Measurements from ENCODE around the gene RAB8B. TPM values are rescaled to one million over a fixed set of nuclear protein-coding genes. Genes with fewer than 3 reads are reported as not detected.

The RAB8B gene
- total RNA-seq, 8 experiments from 2014 or later, result 24.6 to 58.4 (median 39.7) TPM

DNA sequence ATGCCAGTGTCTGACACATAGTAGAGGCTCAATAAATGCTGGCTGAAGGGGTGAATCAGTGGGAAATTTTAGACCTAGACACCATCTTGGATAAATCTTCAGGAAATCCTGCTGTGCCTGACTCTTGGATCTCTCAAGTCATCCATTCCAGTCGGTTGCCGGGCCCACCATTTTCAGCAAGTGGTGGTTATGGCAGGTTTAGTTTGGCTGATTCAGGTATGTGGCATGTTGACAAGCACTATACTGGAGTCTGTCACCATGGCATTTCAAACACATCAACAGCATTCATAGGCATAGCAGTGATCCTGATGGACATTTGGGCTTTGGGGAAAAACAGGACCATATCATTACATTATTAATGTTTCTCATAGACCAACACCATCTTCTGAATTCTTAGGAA lies 62.3 kb downstream of the RAB8B start:
- no peak for ATAC-seq (replicated peaks in 6 of 8)
- Histone ChIP-seq H3K4me1 (replicated peaks in 1 of 2) (peaks cover 10 to 19% of the 10 kb centered on the region in 2 donors), H3K4me3 (no peak overlapping the region), H3K27ac (no peak overlapping the region)
- in situ Hi-C loops (cut with MboI; ENCODE audit: low pct_unique_long_range_greater_than_20kb in 2 of 9, low sequenced_read_pairs in 9 of 9, unreplicated experiment in 9 of 9), result loop anchor here in 1 of 9 experiments (25.0 kb wide), 1 partner anchor 89 kb away; the partner anchor contains the start of gene RPS27L
- WGBS, 10 experiments, result 75 to 100% (median 97%) methylated on average over 1 to 2 of the region's 2 CpGs; no CpG with 5 or more reads in 2 of the 10 experiments

DNA sequence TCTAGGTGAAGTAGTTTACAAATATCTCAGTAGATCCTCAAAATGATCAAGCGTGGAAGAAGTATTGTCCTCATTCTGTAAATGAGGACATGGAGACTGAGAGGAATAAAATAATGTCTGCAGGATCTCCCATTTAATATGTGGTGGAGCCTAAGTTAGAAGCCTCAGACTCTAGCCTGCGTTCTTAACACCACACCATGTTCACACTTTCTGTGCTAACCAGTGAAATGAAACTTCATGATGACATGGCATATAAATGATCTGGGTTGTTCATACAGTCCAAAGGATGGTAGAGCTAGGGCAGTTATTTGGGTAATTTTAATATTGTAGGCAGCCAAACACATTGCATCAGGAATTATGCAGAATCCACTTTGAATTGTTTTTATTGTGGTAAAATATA lies 62.9 kb downstream of the RAB8B start:
- Histone ChIP-seq H3K4me1 (replicated peaks in 1 of 2) (peaks cover 16 to 24% of the 10 kb centered on the region in 2 donors), H3K4me3 (no peak overlapping the region), H3K27ac (no peak overlapping the region)
- no peak for ATAC-seq (replicated peaks in 6 of 8)
- in situ Hi-C loops (cut with MboI; ENCODE audit: low pct_unique_long_range_greater_than_20kb in 2 of 9, low sequenced_read_pairs in 9 of 9, unreplicated experiment in 9 of 9), result loop anchor here in 1 of 9 experiments (25.0 kb wide), 1 partner anchor 90 kb away; the partner anchor contains the start of gene RPS27L
- 85 to 100% (median 100%) methylated on average over 1 to 2 of the region's 2 CpGs; no CpG with 5 or more reads in 1 of the 10 experiments for WGBS, 10 experiments

DNA sequence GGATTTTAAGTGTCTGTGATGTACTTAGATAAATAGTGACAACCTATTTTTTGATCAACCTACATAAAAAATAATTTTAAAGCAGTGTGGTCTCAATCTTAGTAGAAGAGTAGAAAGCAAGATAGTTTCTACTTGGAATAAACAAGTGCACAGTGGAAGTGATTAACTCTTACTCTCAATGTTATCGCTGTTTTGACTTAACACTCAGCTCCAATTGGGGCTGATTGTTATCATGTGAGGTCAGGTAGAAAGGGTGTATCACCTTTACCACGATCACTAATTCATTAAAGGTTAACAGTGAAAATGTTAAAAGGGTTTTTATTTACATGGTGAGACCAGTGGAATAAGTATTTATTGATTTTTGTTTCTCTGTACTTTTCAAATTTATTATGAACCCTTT lies 65.6 kb downstream of the RAB8B start:
- 50 to 100% (median 92%) methylated on average over 1 to 2 of the region's 2 CpGs; no CpG with 5 or more reads in 1 of the 10 experiments for WGBS, 10 experiments
- Histone ChIP-seq H3K27ac (no peak overlapping the region), H3K4me3 (no peak overlapping the region), H3K4me1 (replicated peaks in 1 of 2) (peaks cover 16 to 25% of the 10 kb centered on the region in 2 donors)
- in situ Hi-C loops (cut with MboI; ENCODE audit: low pct_unique_long_range_greater_than_20kb in 2 of 9, low sequenced_read_pairs in 9 of 9, unreplicated experiment in 9 of 9), result loop anchor here in 1 of 9 experiments (25.0 kb wide), 1 partner anchor 93 kb away; the partner anchor contains the start of gene RPS27L
- no peak for ATAC-seq (replicated peaks in 6 of 8)

DNA sequence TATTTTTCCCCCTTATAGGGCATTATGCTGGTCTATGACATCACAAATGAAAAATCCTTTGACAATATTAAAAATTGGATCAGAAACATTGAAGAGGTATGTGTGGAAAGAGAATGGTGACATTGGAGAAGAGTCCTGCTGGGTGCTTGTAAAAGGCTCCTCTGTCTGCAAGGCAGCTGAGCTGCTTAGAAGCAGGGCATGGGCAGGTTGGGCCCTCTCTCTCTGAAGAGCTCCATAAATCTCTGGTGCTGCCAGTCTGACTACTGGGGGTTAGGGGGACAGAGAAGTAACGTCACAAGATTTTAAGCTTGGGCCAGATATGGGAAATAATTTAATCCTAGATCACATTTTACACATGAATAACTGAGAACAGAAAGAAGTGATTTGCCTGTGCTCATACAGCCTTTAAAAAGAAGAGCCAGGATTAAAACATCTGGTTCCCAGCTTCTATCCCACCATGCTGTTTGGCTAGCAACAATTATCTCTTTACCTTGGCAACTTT lies 66.1 kb downstream of the RAB8B start:
- 0 to 63% (median 14%) methylated on average over 1 of the region's 1 CpG; no CpG with 5 or more reads in 4 of the 10 experiments for WGBS, 10 experiments
- Histone ChIP-seq H3K4me3 (no peak overlapping the region), H3K27ac (peak overlapping the region; percentile 49 to 64), H3K4me1 (replicated peaks in 1 of 2) (peaks cover 16 to 25% of the 10 kb centered on the region in 2 donors)
- peak in 6 of 8 experiments; percentile 55 to 69 (median 61) for ATAC-seq (replicated peaks in 6 of 8)
- in situ Hi-C loops (cut with MboI; ENCODE audit: low pct_unique_long_range_greater_than_20kb in 2 of 9, low sequenced_read_pairs in 9 of 9, unreplicated experiment in 9 of 9), result loop anchor here in 1 of 9 experiments (25.0 kb wide), 1 partner anchor 93 kb away; the partner anchor contains the start of gene RPS27L

DNA sequence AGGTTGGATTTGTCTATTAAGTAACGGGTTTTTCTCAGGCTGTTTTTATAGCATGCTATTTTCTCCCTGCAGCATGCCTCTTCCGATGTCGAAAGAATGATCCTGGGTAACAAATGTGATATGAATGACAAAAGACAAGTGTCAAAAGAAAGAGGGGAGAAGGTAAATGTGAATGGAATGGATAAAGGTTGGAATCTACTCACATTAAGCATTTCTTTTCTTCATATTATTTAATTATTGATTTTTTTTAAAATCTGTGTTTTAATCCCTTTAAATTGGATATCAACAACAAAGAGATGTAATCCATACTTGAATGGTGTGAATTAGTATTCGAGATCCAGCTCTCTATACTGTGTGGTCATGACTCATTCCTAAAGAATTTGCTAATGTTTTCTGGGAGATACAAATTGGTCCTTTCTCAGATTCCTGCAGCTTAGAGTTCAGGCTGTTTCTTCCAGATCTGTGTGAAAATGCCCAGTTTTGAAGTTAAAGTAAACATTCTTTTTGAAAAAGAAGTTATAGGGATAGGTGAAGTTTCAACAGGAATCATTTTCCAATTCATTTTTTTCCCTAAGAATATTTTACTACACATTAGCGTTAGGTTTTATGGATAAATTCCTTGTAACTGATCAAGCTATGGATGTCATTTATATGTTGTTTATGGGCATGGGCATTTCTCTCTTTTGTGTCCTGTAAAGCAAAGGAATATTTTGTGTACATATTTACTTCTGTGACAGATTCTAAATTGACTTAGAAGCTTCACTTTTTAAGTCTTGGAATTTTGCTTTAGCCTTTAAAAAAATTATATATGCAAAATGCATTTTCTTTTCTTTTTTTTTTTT lies 67.2 kb downstream of the RAB8B start:
- peaks cover 16 to 25% of the 10 kb centered on the region in 2 donors for H3K4me1 ChIP-seq (replicated peaks in 1 of 2)
- H3K27ac ChIP-seq, result peak overlapping the region; percentile 49 to 64
- in situ Hi-C loops (cut with MboI; ENCODE audit: low pct_unique_long_range_greater_than_20kb in 2 of 9, low sequenced_read_pairs in 9 of 9, unreplicated experiment in 9 of 9), result loop anchor here in 1 of 9 experiments (25.0 kb wide), 1 partner anchor 94 kb away; the partner anchor contains the start of gene RPS27L
- H3K4me3 ChIP-seq, result no peak overlapping the region
- WGBS, 10 experiments, result 0 to 25% (median 4%) methylated on average over 3 to 5 of the region's 5 CpGs
- peak; percentile 81 to 97 (median 93) for ATAC-seq (replicated peaks in 6 of 8)

DNA sequence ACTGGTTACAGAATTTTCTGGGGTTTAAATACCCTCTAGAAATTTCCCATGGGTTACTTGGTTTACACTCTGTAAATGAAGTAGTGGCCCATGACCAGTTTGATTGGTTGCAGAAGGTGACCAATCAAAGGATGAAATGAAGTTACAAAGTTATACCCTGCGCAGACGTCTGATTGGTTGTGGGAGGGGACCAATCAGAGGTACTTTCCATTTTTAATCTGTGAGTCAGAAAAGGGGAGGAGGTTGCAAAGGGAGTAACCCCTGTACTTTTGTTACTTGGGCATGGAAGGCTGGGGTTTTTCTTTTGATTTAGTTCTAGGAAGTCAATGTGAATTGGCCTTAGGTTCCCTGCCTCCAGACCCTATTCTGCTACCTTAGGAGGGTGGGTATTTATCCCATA lies 69.3 kb downstream of the RAB8B start:
- WGBS, 10 experiments, result 100% methylated on average over 2 of the region's 2 CpGs; no CpG with 5 or more reads in 9 of the 10 experiments
- ATAC-seq (replicated peaks in 6 of 8), result peak in 2 of 8 experiments; percentile 28 to 36
- Histone ChIP-seq H3K4me1 (replicated peaks in 1 of 2) (peaks cover 16 to 25% of the 10 kb centered on the region in 2 donors), H3K4me3 (no peak overlapping the region), H3K27ac (no peak overlapping the region)
- in situ Hi-C loops (cut with MboI; ENCODE audit: low pct_unique_long_range_greater_than_20kb in 2 of 9, low sequenced_read_pairs in 9 of 9, unreplicated experiment in 9 of 9), result loop anchor here in 1 of 9 experiments (25.0 kb wide), 1 partner anchor 96 kb away; the partner anchor contains the start of gene RPS27L

DNA sequence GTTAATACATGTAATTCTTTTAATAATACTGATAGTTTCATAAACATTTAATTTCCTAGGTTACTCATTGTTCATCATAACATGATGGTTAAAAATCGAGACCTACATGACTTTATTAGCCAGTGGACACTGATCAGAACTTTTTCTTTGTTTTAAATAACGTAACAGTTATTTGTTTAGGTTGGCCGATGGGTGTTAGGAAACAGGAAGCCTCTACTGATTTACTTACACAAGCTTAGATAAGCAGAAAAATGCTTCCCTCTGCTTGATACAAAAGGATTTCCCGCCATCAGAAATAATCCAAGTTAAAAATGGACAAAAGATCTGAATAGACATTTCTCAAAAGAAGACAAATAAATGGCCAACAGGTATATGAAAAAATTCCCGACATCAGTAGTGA lies 71.4 kb downstream of the RAB8B start:
- peaks cover 11 to 14% of the 10 kb centered on the region in 2 donors for H3K4me1 ChIP-seq (replicated peaks in 1 of 2)
- in situ Hi-C loops (cut with MboI; ENCODE audit: low pct_unique_long_range_greater_than_20kb in 2 of 9, low sequenced_read_pairs in 9 of 9, unreplicated experiment in 9 of 9), result loop anchor here in 1 of 9 experiments (25.0 kb wide), 1 partner anchor 98 kb away; the partner anchor contains the start of gene RPS27L
- no peak overlapping the region for H3K4me3 ChIP-seq
- no peak overlapping the region for H3K27ac ChIP-seq
- WGBS, 10 experiments, result 75 to 98% (median 90%) methylated on average over 1 to 5 of the region's 5 CpGs
- no peak for ATAC-seq (replicated peaks in 6 of 8)

DNA sequence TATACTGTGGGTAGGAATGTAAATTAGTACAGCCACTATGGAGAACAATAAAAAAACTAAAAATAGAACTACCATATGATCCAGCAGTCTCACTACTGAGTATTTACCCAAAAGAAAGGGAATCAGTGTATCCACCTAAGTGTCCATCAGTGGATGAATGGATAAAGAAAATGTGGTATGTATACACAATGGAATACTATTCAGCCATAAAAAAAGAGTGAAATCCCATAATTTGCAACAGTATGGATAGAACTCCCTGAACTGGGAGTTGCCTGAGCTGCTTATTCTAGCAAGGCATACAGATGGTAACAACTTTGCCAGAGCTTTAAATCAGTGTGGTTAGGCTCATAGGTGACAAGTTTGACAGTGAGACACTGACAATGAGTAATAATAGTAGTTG lies 71.9 kb downstream of the RAB8B start:
- Histone ChIP-seq H3K4me3 (no peak overlapping the region), H3K27ac (no peak overlapping the region), H3K4me1 (replicated peaks in 1 of 2) (peaks cover 6 to 9% of the 10 kb centered on the region in 2 donors)
- no peak for ATAC-seq (replicated peaks in 6 of 8)
- in situ Hi-C loops (cut with MboI; ENCODE audit: low pct_unique_long_range_greater_than_20kb in 2 of 9, low sequenced_read_pairs in 9 of 9, unreplicated experiment in 9 of 9), result loop anchor here in 1 of 9 experiments (25.0 kb wide), 1 partner anchor 99 kb away; the partner anchor contains the start of gene RPS27L

DNA sequence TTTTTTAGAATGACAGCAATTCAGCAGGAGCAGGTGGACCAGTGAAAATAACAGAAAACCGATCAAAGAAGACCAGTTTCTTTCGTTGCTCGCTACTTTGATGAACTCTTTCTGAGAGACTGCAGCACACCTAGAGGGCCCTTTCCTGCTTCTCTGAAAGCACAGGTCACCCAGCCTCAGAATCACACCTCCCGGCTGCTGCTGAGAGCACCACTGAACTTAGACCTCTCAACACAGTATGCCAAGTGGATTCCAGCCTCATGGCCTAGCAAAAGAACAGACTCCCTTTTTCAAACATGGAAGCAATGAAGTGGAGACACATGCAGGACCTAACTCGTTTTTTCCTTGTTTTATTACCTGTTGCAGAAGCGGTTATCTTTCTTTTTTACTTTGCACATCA lies 74.1 kb downstream of the RAB8B start:
- H3K4me3 ChIP-seq, result no peak overlapping the region
- 81 to 100% (median 87%) methylated on average over 2 to 6 of the region's 6 CpGs; no CpG with 5 or more reads in 1 of the 10 experiments for WGBS, 10 experiments
- H3K27ac ChIP-seq, result no peak overlapping the region
- ATAC-seq (replicated peaks in 6 of 8), result no peak
- H3K4me1 ChIP-seq (replicated peaks in 1 of 2), result no peaks in the 10 kb centered on the region
- in situ Hi-C loops (cut with MboI; ENCODE audit: low pct_unique_long_range_greater_than_20kb in 2 of 9, low sequenced_read_pairs in 9 of 9, unreplicated experiment in 9 of 9), result loop anchor here in 1 of 9 experiments (25.0 kb wide), 1 partner anchor 101 kb away; the partner anchor contains the start of gene RPS27L

DNA sequence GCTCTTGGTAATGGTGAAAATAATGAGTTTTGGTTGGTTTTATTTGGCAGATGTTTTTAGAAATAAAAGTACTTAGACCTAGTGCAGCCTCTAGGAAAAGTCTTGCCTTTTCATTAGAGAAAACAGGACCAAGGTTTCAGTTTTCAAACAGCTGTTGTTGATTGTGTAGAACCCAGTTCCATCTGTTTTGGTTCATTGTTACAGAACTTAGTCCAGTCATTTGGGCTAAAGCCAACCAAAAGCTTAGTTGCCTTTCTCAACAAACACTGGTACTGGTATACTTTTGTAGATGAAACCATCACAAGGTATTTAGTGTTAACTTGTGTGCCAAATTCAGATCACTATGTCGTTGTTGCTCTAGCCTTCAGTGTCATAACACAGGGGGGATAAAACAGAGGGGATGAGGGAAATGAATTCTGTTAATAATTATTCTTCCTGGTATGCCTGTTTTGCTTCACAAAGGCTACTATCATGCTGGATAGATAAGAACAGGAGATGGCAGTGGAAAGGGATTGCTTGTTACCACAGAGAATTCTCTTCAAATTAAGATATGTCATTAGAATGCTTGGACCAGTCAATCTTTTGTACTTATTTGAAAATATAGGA lies 75.4 kb downstream of the RAB8B start:
- 25 to 80% (median 49%) methylated on average over 1 of the region's 1 CpG; no CpG with 5 or more reads in 6 of the 10 experiments for WGBS, 10 experiments
- Histone ChIP-seq H3K27ac (no peak overlapping the region), H3K4me3 (no peak overlapping the region), H3K4me1 (replicated peaks in 1 of 2) (no peaks in the 10 kb centered on the region)
- no peak for ATAC-seq (replicated peaks in 6 of 8)
- in situ Hi-C loops (cut with MboI; ENCODE audit: low pct_unique_long_range_greater_than_20kb in 2 of 9, low sequenced_read_pairs in 9 of 9, unreplicated experiment in 9 of 9), result loop anchor here in 1 of 9 experiments (25.0 kb wide), 1 partner anchor 102 kb away; the partner anchor contains the start of gene RPS27L

DNA sequence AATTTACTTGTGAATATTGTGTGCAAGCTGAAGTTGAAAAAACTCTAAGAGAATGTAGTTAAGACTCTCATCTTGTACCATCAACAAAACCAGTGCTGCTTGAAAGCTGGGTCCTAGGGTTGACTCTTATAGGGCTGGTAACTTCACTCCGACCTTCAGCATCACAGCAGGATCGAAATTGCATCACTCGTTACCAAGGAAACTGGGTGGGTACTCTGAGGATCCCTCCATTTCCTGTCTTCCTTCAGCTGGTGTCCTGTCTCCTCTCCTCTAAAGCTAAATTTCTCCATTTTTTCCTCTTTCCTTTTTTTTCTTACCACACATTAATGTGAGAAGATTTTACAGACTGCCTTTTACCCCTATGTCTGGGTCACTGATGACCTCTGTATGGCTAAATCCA lies 85.0 kb downstream of the RAB8B start:
- WGBS, 10 experiments, result 39 to 100% (median 89%) methylated on average over 1 to 3 of the region's 3 CpGs; no CpG with 5 or more reads in 2 of the 10 experiments
- H3K4me1 ChIP-seq (replicated peaks in 1 of 2), result peaks cover 15 to 25% of the 10 kb centered on the region in 2 donors
- H3K27ac ChIP-seq, result no peak overlapping the region
- in situ Hi-C loops (cut with MboI; ENCODE audit: low pct_unique_long_range_greater_than_20kb in 2 of 9, low sequenced_read_pairs in 9 of 9, unreplicated experiment in 9 of 9), result loop anchor here in 1 of 9 experiments (25.0 kb wide), 1 partner anchor 112 kb away; the partner anchor contains the start of gene RPS27L
- ATAC-seq (replicated peaks in 6 of 8), result no peak
- H3K4me3 ChIP-seq, result no peak overlapping the region

DNA sequence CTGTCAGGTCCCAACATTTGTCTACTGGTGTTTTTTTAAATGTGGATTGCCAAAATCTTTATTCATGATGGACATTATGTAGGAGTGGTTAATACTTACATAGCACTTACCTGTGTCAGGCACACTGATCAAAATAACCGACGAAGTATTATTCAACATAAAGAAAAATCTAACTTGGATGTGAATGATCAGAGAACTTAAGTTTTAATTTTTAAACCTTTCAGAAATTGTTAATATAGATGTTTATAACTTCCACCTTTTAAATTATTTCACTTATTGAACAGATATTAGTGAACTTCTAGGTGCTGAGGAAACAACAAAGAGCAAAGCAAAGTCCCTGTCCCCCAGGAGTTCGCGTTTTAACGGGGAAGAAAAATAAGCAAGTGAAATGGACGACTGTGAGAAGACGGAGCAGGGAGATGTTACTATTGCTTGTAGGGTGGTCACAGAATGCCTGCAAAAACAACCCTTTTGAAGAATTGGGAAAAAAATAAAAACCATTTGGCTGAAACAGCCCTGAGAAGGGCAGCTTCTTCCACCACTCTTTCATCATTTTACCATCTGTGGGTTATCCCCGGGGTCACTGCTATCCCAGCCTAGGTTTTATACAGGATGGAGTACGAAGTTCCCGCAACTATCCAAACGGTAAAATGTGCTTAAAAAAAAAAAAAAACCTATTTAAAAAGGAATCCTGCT lies 87.1 kb downstream of the RAB8B start:
- Histone ChIP-seq H3K4me3 (peak overlapping the region; percentile 45 to 90 (median 74)), H3K4me1 (replicated peaks in 1 of 2) (peaks cover 15 to 25% of the 10 kb centered on the region in 2 donors), H3K27ac (peak overlapping the region; percentile 49 to 70)
- 0 to 36% (median 17%) methylated on average over 1 to 11 of the region's 11 CpGs; no CpG with 5 or more reads in 1 of the 10 experiments for WGBS, 10 experiments
- in situ Hi-C loops (cut with MboI; ENCODE audit: low pct_unique_long_range_greater_than_20kb in 2 of 9, low sequenced_read_pairs in 9 of 9, unreplicated experiment in 9 of 9), result no loop called here
- peak; percentile 13 to 36 (median 20) for ATAC-seq (replicated peaks in 6 of 8)

Measured in motor neuron (in vitro differentiated cells).